ENCODE results near the gene SMYD2. TPM values are rescaled to one million over a fixed set of nuclear protein-coding genes. Genes with fewer than 3 reads are reported as not detected.

The SMYD2 gene
- total and polyA plus RNA-seq, 2 donors (not counting 3 experiments of a cell fraction or from before 2014, with no cell fraction given), result 8.0 to 20.9 TPM

DNA sequence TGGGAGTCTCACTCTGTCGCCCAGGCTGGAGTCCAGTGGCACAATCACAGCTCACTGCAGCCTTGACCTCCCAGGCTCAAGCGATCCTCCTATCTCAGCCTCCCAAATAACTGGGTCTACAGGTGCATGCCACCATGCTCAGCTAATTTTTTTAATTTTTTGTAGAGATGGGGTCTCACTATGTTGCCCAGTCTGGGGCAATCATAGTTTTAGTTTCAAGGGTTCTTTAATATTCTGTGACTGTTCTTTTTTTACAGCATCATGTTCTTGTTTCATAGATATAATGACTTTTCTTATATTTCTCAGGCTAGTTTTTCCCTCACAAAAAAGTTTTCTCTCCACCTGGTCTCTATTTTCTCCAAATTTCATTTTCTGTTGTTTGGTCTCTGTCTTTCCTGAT, 25.4 kb upstream of the SMYD2 start:
- no peak overlapping the region for H3K27ac ChIP-seq (ENCODE audit: insufficient read depth, low read depth, low read length)
- BruUV-seq (replicated peaks), result no TSS peak
- no peaks in the 10 kb centered on the region for H3K36me3 ChIP-seq (ENCODE audit: control insufficient read depth in 2 of 2, extremely low read depth in 1 of 2, insufficient read depth in 2 of 2, low read length in 2 of 2)
- POLR2A ChIA-PET, result no interaction called here
- no peaks in the 10 kb centered on the region for H3K79me2 ChIP-seq (ENCODE audit: control insufficient read depth, insufficient read depth, low read length)
- intact Hi-C loops (cut with micrococcal nuclease) (no loop called here), dilution Hi-C loops (cut with MboI; ENCODE audit: extremely low pct_ligation_motif_present, low sequenced_read_pairs) (no loop called here)
- peaks cover 15% of the 10 kb centered on the region for H3K4me1 ChIP-seq (ENCODE audit: control insufficient read depth, extremely low read depth, insufficient read depth, low read length)
- H3K9ac ChIP-seq (replicated peaks; ENCODE audit: extremely low read depth, insufficient read depth, low read length), result no peak overlapping the region
- DNase-seq (ENCODE audit: low read depth, low spot score) (no peak), FAIRE-seq (no peak)
- H4K20me1 ChIP-seq (replicated peaks; ENCODE audit: control insufficient read depth, extremely low read depth, insufficient read depth, low read length), result no peaks in the 10 kb centered on the region
- H3K4me3 ChIP-seq (replicated peaks in 1 of 3; ENCODE audit: insufficient read depth in 1 of 3, low read depth in 1 of 3, low read length in 3 of 3), result no peak overlapping the region
- no peak for TF ChIP-seq JUN (IDR thresholded peaks at IDR 0.05; ENCODE audit: borderline replicate concordance, insufficient read depth, insufficient read length, low read depth)
- TF ChIP-seq POLR2AphosphoS5 (IDR thresholded peaks at IDR 0.05; ENCODE audit: insufficient read depth, low read depth, low read length), result no peak
- TF ChIP-seq FOS (IDR thresholded peaks at IDR 0.05; ENCODE audit: borderline replicate concordance, insufficient read depth, low read length), result no peak
- TF ChIP-seq MYC (IDR thresholded peaks at IDR 0.05; ENCODE audit: low read depth, low read length), result no peak
- no peak for TF ChIP-seq POLR2A (IDR thresholded peaks at IDR 0.05; ENCODE audit: low read depth, low read length)
- no peak for TF ChIP-seq GATA2 (IDR thresholded peaks at IDR 0.05; ENCODE audit: insufficient read depth, insufficient read length, low read depth, low read length)
- TF ChIP-seq, protein P1, sequence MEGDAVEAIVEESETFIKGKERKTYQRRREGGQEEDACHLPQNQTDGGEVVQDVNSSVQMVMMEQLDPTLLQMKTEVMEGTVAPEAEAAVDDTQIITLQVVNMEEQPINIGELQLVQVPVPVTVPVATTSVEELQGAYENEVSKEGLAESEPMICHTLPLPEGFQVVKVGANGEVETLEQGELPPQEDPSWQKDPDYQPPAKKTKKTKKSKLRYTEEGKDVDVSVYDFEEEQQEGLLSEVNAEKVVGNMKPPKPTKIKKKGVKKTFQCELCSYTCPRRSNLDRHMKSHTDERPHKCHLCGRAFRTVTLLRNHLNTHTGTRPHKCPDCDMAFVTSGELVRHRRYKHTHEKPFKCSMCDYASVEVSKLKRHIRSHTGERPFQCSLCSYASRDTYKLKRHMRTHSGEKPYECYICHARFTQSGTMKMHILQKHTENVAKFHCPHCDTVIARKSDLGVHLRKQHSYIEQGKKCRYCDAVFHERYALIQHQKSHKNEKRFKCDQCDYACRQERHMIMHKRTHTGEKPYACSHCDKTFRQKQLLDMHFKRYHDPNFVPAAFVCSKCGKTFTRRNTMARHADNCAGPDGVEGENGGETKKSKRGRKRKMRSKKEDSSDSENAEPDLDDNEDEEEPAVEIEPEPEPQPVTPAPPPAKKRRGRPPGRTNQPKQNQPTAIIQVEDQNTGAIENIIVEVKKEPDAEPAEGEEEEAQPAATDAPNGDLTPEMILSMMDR (IDR thresholded peaks at IDR 0.05; ENCODE audit: extremely low read depth in 1 of 2, insufficient read depth in 1 of 2, low read depth in 1 of 2, low read length in 2 of 2), result no peak
- no peak for TF ChIP-seq EZH2 (IDR thresholded peaks at IDR 0.05; ENCODE audit: borderline replicate concordance, low read depth, low read length, severe bottlenecking)
- TF ChIP-seq, protein P2, sequence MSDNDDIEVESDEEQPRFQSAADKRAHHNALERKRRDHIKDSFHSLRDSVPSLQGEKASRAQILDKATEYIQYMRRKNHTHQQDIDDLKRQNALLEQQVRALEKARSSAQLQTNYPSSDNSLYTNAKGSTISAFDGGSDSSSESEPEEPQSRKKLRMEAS (IDR thresholded peaks at IDR 0.05; ENCODE audit: insufficient read depth, insufficient read length), result no peak
- H3K27me3 ChIP-seq (ENCODE audit: control insufficient read depth in 2 of 2, insufficient read depth in 2 of 2, low read length in 2 of 2), result no peaks in the 10 kb centered on the region
- no peaks in the 10 kb centered on the region for H3K9me1 ChIP-seq (replicated peaks; ENCODE audit: control insufficient read depth, extremely low read depth, insufficient read depth, low read length)
- H2AFZ ChIP-seq (ENCODE audit: low read depth, low read length), result no peak overlapping the region
- H3K9me3 ChIP-seq (replicated peaks; ENCODE audit: control insufficient read depth, insufficient read depth, low read length), result no peaks in the 10 kb centered on the region
- CTCF ChIA-PET, result no interaction called here
- no peak overlapping the region for H3K4me2 ChIP-seq (ENCODE audit: insufficient read depth, low read length)
